Neuronal stem cell (in vitro differentiated cells): ENCODE measurements around the gene ARHGEF17.

Experiments
- DNase-seq: peaks from one replicate; pipeline ENCODE4 v3.0.0-alpha.2; 2013; ENCODE audit warnings: low spot score
- H2AFZ ChIP-seq: one replicate; pipeline ENCODE4 v1.6.1; 2013; ENCODE audit warnings: mild to moderate bottlenecking, low read length, inconsistent platforms
- H2AK5ac ChIP-seq: 2 replicates; pipeline ENCODE4 v1.6.1; 2013; ENCODE audit warnings: low read depth, mild to moderate bottlenecking, inconsistent platforms, low read length, moderate library complexity, mixed read lengths
- H2BK120ac ChIP-seq: 2 replicates; pipeline ENCODE4 v1.6.1; 2013; ENCODE audit warnings: low read depth, mild to moderate bottlenecking, inconsistent platforms, low read length, moderate library complexity, mixed read lengths
- H2BK12ac ChIP-seq: one replicate; pipeline ENCODE4 v1.6.1; 2013; ENCODE audit warnings: low read length, inconsistent platforms
- H2BK15ac ChIP-seq: 2 replicates; pipeline ENCODE4 v1.6.1; 2013; ENCODE audit warnings: mild to moderate bottlenecking, low read length, inconsistent platforms, mixed read lengths
- H2BK5ac ChIP-seq: one replicate; pipeline ENCODE4 v1.6.1; 2013; ENCODE audit warnings: inconsistent platforms, mild to moderate bottlenecking, low read length, moderate library complexity
- H3K14ac ChIP-seq: one replicate; pipeline ENCODE4 v1.6.1; 2013; ENCODE audit warnings: low read length, inconsistent platforms
- H3K18ac ChIP-seq: 2 replicates; pipeline ENCODE4 v1.6.1; 2013; ENCODE audit warnings: low read length, inconsistent platforms
- H3K23ac ChIP-seq: 2 replicates; pipeline ENCODE4 v1.6.1; 2013; ENCODE audit warnings: low read depth, mild to moderate bottlenecking, mixed read lengths, low read length, inconsistent platforms; ENCODE audit not compliant: poor library complexity
- H3K27ac ChIP-seq: replicated peaks from 3 replicates; pipeline ENCODE4 v1.5.1; 2013; ENCODE audit warnings: low read length, inconsistent platforms
- H3K27me3 ChIP-seq, 3 experiments: 2 replicates each; pipeline ENCODE4 v1.6.1; 2013; ENCODE audit warnings: low read length in 3 of 3, mild to moderate bottlenecking in 2 of 3, inconsistent platforms in 1 of 3, low read depth in 1 of 3, mixed read lengths in 1 of 3, moderate library complexity in 1 of 3; ENCODE audit not compliant: control insufficient read depth in 3 of 3, insufficient read depth in 3 of 3
- H3K36me3 ChIP-seq, 2 donors: replicated peaks in 1 of 2; 2 replicates each; pipeline ENCODE4 v1.6.1; 2013; ENCODE audit warnings: low read length in 2 of 2; ENCODE audit not compliant: control insufficient read depth in 2 of 2, insufficient read depth in 2 of 2
- H3K4ac ChIP-seq: 2 replicates; pipeline ENCODE4 v1.6.1; 2013; ENCODE audit warnings: inconsistent platforms, mild to moderate bottlenecking, low read length, moderate library complexity
- H3K4me1 ChIP-seq, 2 donors: 1 replicate in 1 of 2; 2 replicates in 1 of 2; pipeline ENCODE4 v1.6.1; 2013; ENCODE audit warnings: low read length in 2 of 2, low read depth in 1 of 2; ENCODE audit not compliant: control insufficient read depth in 2 of 2, insufficient read depth in 1 of 2
- H3K4me2 ChIP-seq: one replicate; pipeline ENCODE4 v1.6.1; 2013; ENCODE audit warnings: mild to moderate bottlenecking, low read length, inconsistent platforms; ENCODE audit not compliant: insufficient read depth, poor library complexity, severe bottlenecking
- H3K4me3 ChIP-seq, 2 donors: 2 replicates each; pipeline ENCODE4 v1.5.1; 2013; ENCODE audit warnings: low read length in 2 of 2, mild to moderate bottlenecking in 2 of 2, inconsistent platforms in 1 of 2, moderate library complexity in 1 of 2
- H3K79me1 ChIP-seq: one replicate; pipeline ENCODE4 v1.6.1; 2013; ENCODE audit warnings: low read depth, mild to moderate bottlenecking, inconsistent platforms, low read length, moderate library complexity
- H3K9ac ChIP-seq: one replicate; pipeline ENCODE4 v1.6.1; 2013; ENCODE audit warnings: mild to moderate bottlenecking, low read depth, low read length, inconsistent platforms; ENCODE audit not compliant: poor library complexity
- H3K9me3 ChIP-seq, 2 donors: replicated peaks in 1 of 2; 2 replicates each; pipeline versions ENCODE3 to v1.6.1; 2013; ENCODE audit warnings: low read length in 2 of 2, mild to moderate bottlenecking in 2 of 2, inconsistent platforms in 1 of 2, low read depth in 1 of 2, mixed read lengths in 1 of 2, moderate library complexity in 1 of 2; ENCODE audit not compliant: control insufficient read depth in 2 of 2, insufficient read depth in 1 of 2
- H4K8ac ChIP-seq: one replicate; pipeline ENCODE4 v1.6.1; 2013; ENCODE audit warnings: low read depth, mild to moderate bottlenecking, inconsistent platforms, low read length, moderate library complexity
- H4K91ac ChIP-seq: one replicate; pipeline ENCODE4 v1.6.1; 2013; ENCODE audit warnings: low read length, low read depth, mild to moderate bottlenecking, inconsistent platforms; ENCODE audit not compliant: poor library complexity
- WGBS, 2 donors: extraction: QIAGEN DNeasy Blood & Tissue Kit; methylation state at CpG; one replicate each; pipeline ENCODE4 v1.1.7; 2013; ENCODE audit warnings: missing lambda C conversion rate in 2 of 2, mixed read lengths in 1 of 2; ENCODE audit not compliant: insufficient read length in 2 of 2, insufficient replicate concordance in 1 of 2; ENCODE audit errors: extremely low coverage in 2 of 2; 5-methylcytosine and 5-hydroxymethylcytosine counted together

Gene ARHGEF17

DNA sequence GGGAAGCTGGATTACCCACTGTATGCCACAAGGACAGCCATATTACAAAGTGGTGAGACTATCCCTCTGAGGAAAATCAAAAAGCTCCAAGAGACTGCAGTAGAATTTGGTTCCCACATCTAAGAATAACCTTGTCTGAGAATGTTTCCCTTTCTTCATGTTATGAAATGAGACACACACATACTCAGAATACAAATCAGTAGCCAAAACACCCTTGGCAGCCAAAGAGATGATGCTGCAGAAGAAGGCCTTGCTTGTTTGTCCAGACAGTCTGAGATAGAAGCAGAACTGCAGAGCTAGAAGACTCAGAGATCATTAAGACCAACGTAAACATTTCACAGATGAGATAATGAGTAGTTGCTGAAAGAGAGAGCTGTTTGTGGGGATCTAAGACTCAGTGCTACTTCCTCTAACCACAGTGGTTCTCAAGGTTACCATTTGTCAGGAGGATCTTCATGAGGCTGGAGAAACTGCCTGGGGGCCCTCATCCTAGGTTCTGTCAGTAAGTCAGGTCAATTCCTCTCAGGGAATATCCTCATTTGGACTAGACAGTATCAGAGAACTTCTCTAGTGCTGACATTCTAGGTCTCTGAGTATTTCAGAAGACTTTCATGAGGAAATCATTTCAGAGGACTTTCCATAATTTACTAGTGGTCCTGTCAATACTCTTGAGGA, 107.0 kb downstream of the ARHGEF17 start:
- Histone ChIP-seq H3K4me1 (peaks cover 10 to 11% of the 10 kb centered on the region in 2 donors), H3K27me3 (no peaks in the 10 kb centered on the region), H3K9ac (no peak overlapping the region), H2AK5ac (no peak overlapping the region), H3K79me1 (no peaks in the 10 kb centered on the region), H3K36me3 (peaks cover 6 to 39% of the 10 kb centered on the region in 2 donors), H4K8ac (no peak overlapping the region), H3K27ac (no peak overlapping the region), H3K4me2 (no peak overlapping the region), H3K4ac (no peak overlapping the region), H2BK5ac (no peak overlapping the region), H4K91ac (no peak overlapping the region), H3K4me3 (no peak overlapping the region), H3K23ac (no peak overlapping the region), H3K14ac (no peak overlapping the region), H2BK15ac (no peak overlapping the region), H2BK120ac (no peak overlapping the region), H2AFZ (no peak overlapping the region), H2BK12ac (no peak overlapping the region), H3K9me3 (no peaks in the 10 kb centered on the region), H3K18ac (no peak overlapping the region)
- no peak for DNase-seq
- WGBS, 2 donors: no CpG with 5 or more reads among the region's 1 CpG

DNA sequence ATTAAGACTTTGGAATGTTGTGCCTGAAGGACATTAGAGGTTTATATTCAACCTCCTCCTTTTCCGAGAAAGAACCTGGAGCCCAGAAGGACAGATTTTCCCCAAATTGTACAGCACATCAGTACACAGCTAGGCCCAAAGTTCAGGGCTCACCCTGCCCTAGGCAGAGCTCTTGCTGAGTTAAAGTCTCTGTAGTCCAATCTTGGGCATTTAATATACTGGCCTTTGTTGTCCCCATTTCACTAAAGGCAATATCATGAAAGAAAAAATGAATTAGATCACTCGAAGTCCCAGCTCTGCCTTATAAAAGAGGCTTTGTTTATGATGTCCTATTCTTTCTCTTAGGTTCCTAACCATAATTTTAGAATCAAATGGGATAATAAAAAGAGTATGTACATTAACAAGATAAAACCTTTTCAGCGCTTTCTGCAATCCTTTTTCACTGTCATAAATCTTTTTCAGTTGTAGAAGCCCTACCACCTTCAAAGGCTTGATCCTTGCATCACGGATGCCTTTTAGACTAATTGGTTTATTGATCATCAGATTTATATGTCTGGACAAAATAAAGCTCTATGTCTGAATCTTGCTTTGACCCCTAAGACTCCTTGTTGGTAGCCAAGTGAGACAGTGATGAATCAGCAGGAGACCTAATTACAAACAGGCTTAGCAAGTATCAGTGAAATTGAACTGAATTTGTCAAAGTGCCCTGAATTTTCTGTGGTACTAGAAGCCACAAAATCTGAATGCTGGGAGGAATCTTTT, 108.0 kb downstream of the ARHGEF17 start:
- Histone ChIP-seq H3K4me2 (no peak overlapping the region), H3K14ac (no peak overlapping the region), H4K91ac (no peak overlapping the region), H3K27me3 (no peaks in the 10 kb centered on the region), H3K4me3 (no peak overlapping the region), H3K9ac (no peak overlapping the region), H2BK15ac (no peak overlapping the region), H3K79me1 (no peaks in the 10 kb centered on the region), H3K23ac (no peak overlapping the region), H2AK5ac (no peak overlapping the region), H3K36me3 (peaks cover 5 to 32% of the 10 kb centered on the region in 2 donors), H3K4ac (no peak overlapping the region), H3K18ac (no peak overlapping the region), H3K27ac (no peak overlapping the region), H3K4me1 (peaks cover 10 to 11% of the 10 kb centered on the region in 2 donors), H3K9me3 (no peaks in the 10 kb centered on the region), H2BK5ac (no peak overlapping the region), H2BK120ac (no peak overlapping the region), H2AFZ (no peak overlapping the region), H2BK12ac (no peak overlapping the region), H4K8ac (no peak overlapping the region)
- no peak for DNase-seq
- no CpG with 5 or more reads among the region's 4 CpGs for WGBS, 2 donors

DNA sequence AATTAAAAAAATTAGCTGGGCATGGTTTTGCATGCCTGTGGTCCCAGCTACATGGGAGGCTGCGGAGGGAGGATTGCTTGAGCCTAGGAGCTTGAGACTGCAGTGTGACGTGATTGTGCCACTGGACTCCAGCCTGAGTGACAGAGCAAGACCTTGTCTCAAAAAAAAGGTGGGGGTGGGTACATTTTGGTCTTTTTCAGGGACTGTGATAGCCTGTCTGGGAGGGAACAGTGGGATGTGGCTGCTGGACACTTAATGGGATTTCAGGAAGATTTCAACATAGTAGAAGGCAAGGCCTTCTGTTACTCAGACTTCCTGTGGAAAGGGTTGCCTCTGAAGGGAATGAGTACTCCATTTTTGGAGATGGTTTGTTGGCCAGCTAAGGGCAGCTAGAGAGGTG, 108.7 kb downstream of the ARHGEF17 start:
- H3K23ac ChIP-seq: no peak overlapping the region
- no peak overlapping the region for H3K4ac ChIP-seq
- no peak overlapping the region for H2BK120ac ChIP-seq
- DNase-seq: no peak
- no peak overlapping the region for H2BK12ac ChIP-seq
- peaks cover 9 to 12% of the 10 kb centered on the region in 2 donors for H3K4me1 ChIP-seq
- no peak overlapping the region for H3K4me3 ChIP-seq
- H3K9me3 ChIP-seq: no peaks in the 10 kb centered on the region
- no CpG with 5 or more reads among the region's 2 CpGs for WGBS, 2 donors
- no peak overlapping the region for H2AFZ ChIP-seq
- no peak overlapping the region for H3K18ac ChIP-seq
- H3K79me1 ChIP-seq: no peaks in the 10 kb centered on the region
- H3K27me3 ChIP-seq: no peaks in the 10 kb centered on the region
- no peak overlapping the region for H2BK15ac ChIP-seq
- H4K8ac ChIP-seq: no peak overlapping the region
- no peak overlapping the region for H3K9ac ChIP-seq
- H3K4me2 ChIP-seq: no peak overlapping the region
- H4K91ac ChIP-seq: no peak overlapping the region
- no peak overlapping the region for H3K27ac ChIP-seq
- H3K14ac ChIP-seq: no peak overlapping the region
- no peak overlapping the region for H2BK5ac ChIP-seq
- H3K36me3 ChIP-seq: peaks cover 3 to 25% of the 10 kb centered on the region in 2 donors
- no peak overlapping the region for H2AK5ac ChIP-seq
